ENCODE results near the gene CDH23.

The CDH23 gene

DNA sequence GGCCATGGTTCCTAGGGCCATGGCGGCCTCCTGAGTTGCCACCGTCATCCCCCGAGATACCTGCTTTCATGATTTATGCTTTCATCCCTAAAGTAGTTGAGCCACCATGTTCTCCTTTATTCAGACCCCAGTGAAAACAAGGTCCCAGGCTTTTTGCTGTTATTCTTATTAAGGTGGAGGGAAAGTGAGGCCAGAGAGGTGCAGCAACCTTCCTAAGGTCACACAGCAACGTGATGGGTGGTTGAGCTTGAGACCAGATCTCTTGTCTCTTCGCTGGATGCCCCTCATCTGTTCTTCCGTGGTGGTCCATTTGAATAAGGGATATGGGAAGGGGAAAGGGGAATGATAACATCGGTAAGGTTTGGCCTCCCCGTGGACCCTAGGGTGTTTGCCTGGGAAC, 180.6 kb downstream of the CDH23 start:
- TF ChIP-seq ZNF384 (IDR thresholded peaks at IDR 0.05) (no peak), SUZ12 (IDR thresholded peaks at IDR 0.05) (no peak), SP1 (IDR thresholded peaks at IDR 0.05) (no peak)
- TF ChIP-seq, protein P1, sequence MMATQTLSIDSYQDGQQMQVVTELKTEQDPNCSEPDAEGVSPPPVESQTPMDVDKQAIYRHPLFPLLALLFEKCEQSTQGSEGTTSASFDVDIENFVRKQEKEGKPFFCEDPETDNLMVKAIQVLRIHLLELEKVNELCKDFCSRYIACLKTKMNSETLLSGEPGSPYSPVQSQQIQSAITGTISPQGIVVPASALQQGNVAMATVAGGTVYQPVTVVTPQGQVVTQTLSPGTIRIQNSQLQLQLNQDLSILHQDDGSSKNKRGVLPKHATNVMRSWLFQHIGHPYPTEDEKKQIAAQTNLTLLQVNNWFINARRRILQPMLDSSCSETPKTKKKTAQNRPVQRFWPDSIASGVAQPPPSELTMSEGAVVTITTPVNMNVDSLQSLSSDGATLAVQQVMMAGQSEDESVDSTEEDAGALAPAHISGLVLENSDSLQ (IDR thresholded peaks at IDR 0.05), result no peak
- DNase-seq (ENCODE audit: extremely low spot score), result no peak
- POLR2A ChIA-PET, result no interaction called here
- CTCF ChIA-PET, result no interaction called here

DNA sequence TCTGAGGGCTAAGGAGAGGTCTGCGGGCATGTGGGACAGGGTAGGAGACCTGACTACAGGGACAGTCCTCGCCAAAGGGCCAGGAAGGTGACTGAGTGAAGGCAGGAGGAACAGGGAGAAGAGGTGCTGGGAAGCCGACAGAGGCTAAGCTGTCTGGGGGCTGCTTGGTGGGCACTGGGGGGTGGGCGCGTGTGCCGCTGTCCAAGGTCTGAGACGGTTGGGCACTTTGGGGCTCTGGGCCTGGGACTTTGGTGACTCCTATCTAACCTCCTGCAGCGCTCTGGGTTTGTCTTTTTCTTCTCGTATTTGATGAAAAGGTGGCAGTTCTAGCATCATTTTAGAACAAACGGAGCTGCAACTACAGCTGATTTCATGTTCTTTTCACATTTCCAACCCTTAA, 181.3 kb downstream of the CDH23 start:
- CTCF ChIA-PET, result interaction anchor here (2.4 kb wide), 1 partner anchor 8 kb away, joined by 13 read pairs; no protein-coding TSS in a partner anchor
- POLR2A ChIA-PET, result no interaction called here
- no peak for TF ChIP-seq HDGF (IDR thresholded peaks at IDR 0.05; ENCODE audit: borderline replicate concordance)
- no peak for TF ChIP-seq LEF1 (IDR thresholded peaks at IDR 0.05; ENCODE audit: borderline replicate concordance)
- no peak for TF ChIP-seq TARDBP (IDR thresholded peaks at IDR 0.05)
- TF ChIP-seq ARNT (IDR thresholded peaks at IDR 0.05), result no peak
- TF ChIP-seq SUZ12 (IDR thresholded peaks at IDR 0.05), result no peak
- TF ChIP-seq ZNF384 (IDR thresholded peaks at IDR 0.05), result no peak
- TF ChIP-seq SP1 (IDR thresholded peaks at IDR 0.05), result no peak
- TF ChIP-seq FOXM1 (IDR thresholded peaks at IDR 0.05; ENCODE audit: borderline replicate concordance), result no peak
- TF ChIP-seq CTBP1 (IDR thresholded peaks at IDR 0.05; ENCODE audit: borderline replicate concordance), result no peak
- TF ChIP-seq BHLHE40 (IDR thresholded peaks at IDR 0.05; ENCODE audit: borderline replicate concordance), result no peak
- no peak for TF ChIP-seq NFRKB (IDR thresholded peaks at IDR 0.05)
- TF ChIP-seq FOXK2 (IDR thresholded peaks at IDR 0.05), result no peak
- TF ChIP-seq L3MBTL2 (conservative IDR thresholded peaks at IDR 0.05), result no peak
- TF ChIP-seq, protein P1 (IDR thresholded peaks at IDR 0.05), result no peak
- no peak for DNase-seq (ENCODE audit: extremely low spot score)

DNA sequence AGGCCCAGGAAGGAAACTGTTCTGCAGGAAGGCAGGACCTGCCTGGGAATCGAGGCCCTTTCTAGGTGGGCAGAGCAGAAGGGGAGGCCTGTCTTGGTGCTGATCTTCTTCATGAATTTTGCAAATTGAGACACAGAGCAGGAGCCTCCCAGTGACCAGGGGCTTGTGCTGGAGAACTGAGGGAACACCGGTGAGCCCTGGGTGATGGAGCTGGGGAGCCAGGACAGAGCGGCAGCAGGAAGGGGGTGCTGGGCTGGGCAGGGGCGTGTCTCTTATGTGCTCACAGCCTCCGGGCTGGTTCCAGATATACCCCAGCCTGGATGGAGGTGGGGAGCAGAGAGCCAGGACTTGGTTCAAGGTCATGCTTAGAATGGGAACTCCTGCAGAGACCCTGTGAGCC, 182.9 kb downstream of the CDH23 start:
- no peak for DNase-seq (ENCODE audit: extremely low spot score)
- ChIA-PET CTCF (interaction anchor here (2.4 kb wide), 1 partner anchor 9 kb away, joined by 13 read pairs; no protein-coding TSS in a partner anchor), POLR2A (no interaction called here)
- TF ChIP-seq SUZ12 (IDR thresholded peaks at IDR 0.05) (no peak), NFRKB (IDR thresholded peaks at IDR 0.05) (no peak), ELF4 (IDR thresholded peaks at IDR 0.05) (no peak), BHLHE40 (IDR thresholded peaks at IDR 0.05; ENCODE audit: borderline replicate concordance) (no peak), FOXK2 (IDR thresholded peaks at IDR 0.05) (no peak), CTBP1 (IDR thresholded peaks at IDR 0.05; ENCODE audit: borderline replicate concordance) (no peak), LEF1 (IDR thresholded peaks at IDR 0.05; ENCODE audit: borderline replicate concordance) (no peak), ZNF384 (IDR thresholded peaks at IDR 0.05) (no peak), L3MBTL2 (conservative IDR thresholded peaks at IDR 0.05) (no peak), SP1 (IDR thresholded peaks at IDR 0.05) (no peak), FOXM1 (IDR thresholded peaks at IDR 0.05; ENCODE audit: borderline replicate concordance) (no peak), TARDBP (IDR thresholded peaks at IDR 0.05) (no peak), HDGF (IDR thresholded peaks at IDR 0.05; ENCODE audit: borderline replicate concordance) (no peak), ARNT (IDR thresholded peaks at IDR 0.05) (no peak), FOXA1 (IDR thresholded peaks at IDR 0.05) (no peak)
- TF ChIP-seq, protein P1 (IDR thresholded peaks at IDR 0.05), result no peak

DNA sequence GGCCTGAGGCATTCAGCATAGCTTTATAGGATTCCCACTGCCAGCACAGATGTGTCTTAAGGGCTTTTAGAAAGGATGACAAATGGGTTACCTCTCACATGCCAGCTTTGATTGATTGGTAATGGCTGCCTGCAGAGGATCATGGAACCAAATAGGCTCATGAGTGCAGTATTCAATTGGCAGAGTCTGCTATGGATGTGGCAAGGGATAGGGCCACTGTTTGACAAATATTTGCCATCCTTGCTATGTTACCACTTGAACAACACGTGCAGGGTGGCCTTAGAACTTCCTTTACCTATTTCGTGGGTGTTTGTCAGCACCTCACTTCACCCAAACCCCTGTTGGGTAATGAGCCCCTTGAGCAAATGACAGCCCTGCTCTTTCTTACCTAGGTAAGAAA, 183.7 kb downstream of the CDH23 start:
- POLR2A ChIA-PET, result no interaction called here
- CTCF ChIA-PET, result interaction anchor here (2.4 kb wide), 1 partner anchor 10 kb away, joined by 13 read pairs; no protein-coding TSS in a partner anchor
- TF ChIP-seq BHLHE40 (IDR thresholded peaks at IDR 0.05; ENCODE audit: borderline replicate concordance), result no peak
- TF ChIP-seq L3MBTL2 (conservative IDR thresholded peaks at IDR 0.05), result no peak
- TF ChIP-seq NFRKB (IDR thresholded peaks at IDR 0.05), result no peak
- TF ChIP-seq ARNT (IDR thresholded peaks at IDR 0.05), result no peak
- TF ChIP-seq SUZ12 (IDR thresholded peaks at IDR 0.05), result no peak
- no peak for TF ChIP-seq HDGF (IDR thresholded peaks at IDR 0.05; ENCODE audit: borderline replicate concordance)
- no peak for TF ChIP-seq LEF1 (IDR thresholded peaks at IDR 0.05; ENCODE audit: borderline replicate concordance)
- TF ChIP-seq ELF4 (IDR thresholded peaks at IDR 0.05), result no peak
- no peak for TF ChIP-seq FOXA1 (IDR thresholded peaks at IDR 0.05)
- TF ChIP-seq, protein P1 (IDR thresholded peaks at IDR 0.05), result no peak
- TF ChIP-seq FOXK2 (IDR thresholded peaks at IDR 0.05), result no peak
- TF ChIP-seq CTBP1 (IDR thresholded peaks at IDR 0.05; ENCODE audit: borderline replicate concordance), result no peak
- no peak for TF ChIP-seq ZNF384 (IDR thresholded peaks at IDR 0.05)
- no peak for TF ChIP-seq FOXM1 (IDR thresholded peaks at IDR 0.05; ENCODE audit: borderline replicate concordance)
- no peak for TF ChIP-seq SP1 (IDR thresholded peaks at IDR 0.05)
- TF ChIP-seq TARDBP (IDR thresholded peaks at IDR 0.05), result no peak
- DNase-seq (ENCODE audit: extremely low spot score), result no peak

DNA sequence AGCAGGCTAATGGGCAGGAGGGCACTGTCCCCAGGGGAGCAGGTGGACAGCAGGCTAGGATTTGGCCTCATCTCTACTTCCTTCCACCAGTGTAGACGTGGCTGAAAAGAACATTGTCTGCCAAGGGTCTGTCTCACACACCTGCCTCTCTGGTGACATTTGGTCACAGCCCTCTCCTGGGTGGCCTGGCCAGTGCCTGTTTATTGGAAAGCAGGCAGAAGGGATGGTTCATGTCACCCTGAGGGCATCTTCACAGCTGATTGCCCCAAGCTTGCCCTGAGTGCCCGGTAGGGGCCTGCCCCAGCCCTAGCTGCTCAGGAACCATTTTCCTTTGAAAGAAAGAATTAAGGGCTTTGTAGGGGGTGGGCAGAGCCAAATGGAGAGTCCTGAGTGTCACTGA, 184.2 kb downstream of the CDH23 start:
- POLR2A ChIA-PET, result no interaction called here
- no peak for TF ChIP-seq ZNF384 (IDR thresholded peaks at IDR 0.05)
- no peak for TF ChIP-seq NFRKB (IDR thresholded peaks at IDR 0.05)
- TF ChIP-seq FOXK2 (IDR thresholded peaks at IDR 0.05), result no peak
- no peak for TF ChIP-seq TARDBP (IDR thresholded peaks at IDR 0.05)
- no peak for TF ChIP-seq ELF4 (IDR thresholded peaks at IDR 0.05)
- no peak for TF ChIP-seq L3MBTL2 (conservative IDR thresholded peaks at IDR 0.05)
- TF ChIP-seq, protein P1 (IDR thresholded peaks at IDR 0.05), result no peak
- TF ChIP-seq SP1 (IDR thresholded peaks at IDR 0.05), result no peak
- no peak for TF ChIP-seq FOXM1 (IDR thresholded peaks at IDR 0.05; ENCODE audit: borderline replicate concordance)
- no peak for TF ChIP-seq FOXA1 (IDR thresholded peaks at IDR 0.05)
- no peak for TF ChIP-seq CTBP1 (IDR thresholded peaks at IDR 0.05; ENCODE audit: borderline replicate concordance)
- DNase-seq (ENCODE audit: extremely low spot score), result no peak
- CTCF ChIA-PET, result no interaction called here

Data from HEK293T (cell line).